Measurements from ENCODE around the gene ASPRV1.

ASPRV1 gene

GRCh38 chr2:69962986-69963730, 1.7 kb upstream of the ASPRV1 start:
- TF ChIP-seq SIN3A (IDR thresholded peaks at IDR 0.05; ENCODE audit: borderline replicate concordance, insufficient read depth, low read length), result no peak
- TF ChIP-seq TAF1 (IDR thresholded peaks at IDR 0.05; ENCODE audit: borderline replicate concordance, insufficient read depth, low read length), result no peak
- TF ChIP-seq FOXP2 (optimal IDR thresholded peaks at IDR 0.05; ENCODE audit: borderline replicate concordance, extremely low read depth, extremely low read length, insufficient read depth), result no peak
- TF ChIP-seq POLR2AphosphoS5 (IDR thresholded peaks at IDR 0.05; ENCODE audit: low read depth, low read length), result no peak
- TF ChIP-seq REST (IDR thresholded peaks at IDR 0.05; ENCODE audit: insufficient read depth in 1 of 2, low read depth in 2 of 2, low read length in 2 of 2), result no peak

- TF ChIP-seq SIN3A (IDR thresholded peaks at IDR 0.05; ENCODE audit: borderline replicate concordance, insufficient read depth, low read length), result no peak
- no peak for TF ChIP-seq REST (IDR thresholded peaks at IDR 0.05; ENCODE audit: insufficient read depth in 1 of 2, low read depth in 2 of 2, low read length in 2 of 2)
- TF ChIP-seq FOXP2 (optimal IDR thresholded peaks at IDR 0.05; ENCODE audit: borderline replicate concordance, extremely low read depth, extremely low read length, insufficient read depth), result no peak
- no peak for TF ChIP-seq TAF1 (IDR thresholded peaks at IDR 0.05; ENCODE audit: borderline replicate concordance, insufficient read depth, low read length)
- no peak for TF ChIP-seq POLR2AphosphoS5 (IDR thresholded peaks at IDR 0.05; ENCODE audit: low read depth, low read length)
Observed at GRCh38 chr2:69960821-69961220, 610 bp downstream of the ASPRV1 start.

- TF ChIP-seq FOXP2 (optimal IDR thresholded peaks at IDR 0.05; ENCODE audit: borderline replicate concordance, extremely low read depth, extremely low read length, insufficient read depth), result no peak
Observed at GRCh38 chr2:69959425-69959824, 2.0 kb downstream of the ASPRV1 start.

GRCh38 chr2:69958480-69958879, 3.0 kb downstream of the ASPRV1 start:
- no peak for TF ChIP-seq FOXP2 (optimal IDR thresholded peaks at IDR 0.05; ENCODE audit: borderline replicate concordance, extremely low read depth, extremely low read length, insufficient read depth)
- no peak for TF ChIP-seq POLR2AphosphoS5 (IDR thresholded peaks at IDR 0.05; ENCODE audit: low read depth, low read length)
- no peak for TF ChIP-seq SIN3A (IDR thresholded peaks at IDR 0.05; ENCODE audit: borderline replicate concordance, insufficient read depth, low read length)
- TF ChIP-seq TAF1 (IDR thresholded peaks at IDR 0.05; ENCODE audit: borderline replicate concordance, insufficient read depth, low read length), result no peak
- TF ChIP-seq REST (IDR thresholded peaks at IDR 0.05; ENCODE audit: insufficient read depth in 1 of 2, low read depth in 2 of 2, low read length in 2 of 2), result no peak

GRCh38 chr2:69957965-69958364, 3.5 kb downstream of the ASPRV1 start:
- no peak for TF ChIP-seq POLR2AphosphoS5 (IDR thresholded peaks at IDR 0.05; ENCODE audit: low read depth, low read length)
- TF ChIP-seq TAF1 (IDR thresholded peaks at IDR 0.05; ENCODE audit: borderline replicate concordance, insufficient read depth, low read length), result no peak
- no peak for TF ChIP-seq SIN3A (IDR thresholded peaks at IDR 0.05; ENCODE audit: borderline replicate concordance, insufficient read depth, low read length)
- no peak for TF ChIP-seq FOXP2 (optimal IDR thresholded peaks at IDR 0.05; ENCODE audit: borderline replicate concordance, extremely low read depth, extremely low read length, insufficient read depth)
- no peak for TF ChIP-seq REST (IDR thresholded peaks at IDR 0.05; ENCODE audit: insufficient read depth in 1 of 2, low read depth in 2 of 2, low read length in 2 of 2)

Measured in PFSK-1 (cell line).